PFSK-1 (cell line): ENCODE data around the gene NCOA7.

Experiments
- FOXP2 ChIP-seq: optimal IDR thresholded peaks from 2 replicates; pipeline ENCODE3; 2011; ENCODE audit warnings: borderline replicate concordance, control low read depth, inconsistent platforms; ENCODE audit not compliant: insufficient read depth; ENCODE audit errors: extremely low read length, extremely low read depth
- POLR2AphosphoS5 ChIP-seq: IDR thresholded peaks from 2 replicates; pipeline ENCODE4 v1.6.1; 2012; ENCODE audit warnings: low read depth, mild to moderate bottlenecking, control low read depth, low read length, moderate library complexity
- SIN3A ChIP-seq: IDR thresholded peaks from 2 replicates; pipeline ENCODE4 v1.6.1; 2012; ENCODE audit warnings: mild to moderate bottlenecking, low read length, moderate library complexity, borderline replicate concordance; ENCODE audit not compliant: insufficient read depth
- TAF1 ChIP-seq: IDR thresholded peaks from 2 replicates; pipeline ENCODE4 v1.6.1; 2012; ENCODE audit warnings: low read length, control low read depth, borderline replicate concordance; ENCODE audit not compliant: insufficient read depth
- TF ChIP-seq, protein P1 (sequence below), 2 experiments: IDR thresholded peaks; 2 replicates each; pipeline versions ENCODE4 v1.6.1 to v1.8.0; 2011 to 2012; ENCODE audit warnings: low read depth in 2 of 2, low read length in 2 of 2, control low read depth in 1 of 2, inconsistent platforms in 1 of 2, mild to moderate bottlenecking in 1 of 2, moderate library complexity in 1 of 2; ENCODE audit not compliant: insufficient read depth in 1 of 2

The NCOA7 gene

DNA sequence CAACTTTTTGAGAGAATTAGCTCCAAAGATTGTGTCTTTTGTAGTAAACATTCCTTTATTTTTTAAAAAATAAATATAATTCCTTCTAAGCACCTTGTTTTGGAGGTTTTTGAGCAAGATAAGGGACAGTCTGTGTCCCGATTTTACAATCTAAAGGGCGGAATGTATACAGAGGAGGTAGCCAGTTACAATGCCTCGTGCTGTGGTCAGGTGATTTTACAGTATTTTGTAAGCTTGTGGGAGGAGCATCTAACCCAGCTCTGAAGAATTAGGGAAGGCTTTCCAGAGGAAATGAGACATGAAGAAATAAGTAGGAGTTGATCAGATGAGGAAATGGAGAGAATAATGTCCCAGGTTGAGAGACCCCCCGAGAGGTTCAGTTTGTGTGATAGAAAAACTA, 167.1 kb downstream of the NCOA7 start:
- TF ChIP-seq, protein P1, sequence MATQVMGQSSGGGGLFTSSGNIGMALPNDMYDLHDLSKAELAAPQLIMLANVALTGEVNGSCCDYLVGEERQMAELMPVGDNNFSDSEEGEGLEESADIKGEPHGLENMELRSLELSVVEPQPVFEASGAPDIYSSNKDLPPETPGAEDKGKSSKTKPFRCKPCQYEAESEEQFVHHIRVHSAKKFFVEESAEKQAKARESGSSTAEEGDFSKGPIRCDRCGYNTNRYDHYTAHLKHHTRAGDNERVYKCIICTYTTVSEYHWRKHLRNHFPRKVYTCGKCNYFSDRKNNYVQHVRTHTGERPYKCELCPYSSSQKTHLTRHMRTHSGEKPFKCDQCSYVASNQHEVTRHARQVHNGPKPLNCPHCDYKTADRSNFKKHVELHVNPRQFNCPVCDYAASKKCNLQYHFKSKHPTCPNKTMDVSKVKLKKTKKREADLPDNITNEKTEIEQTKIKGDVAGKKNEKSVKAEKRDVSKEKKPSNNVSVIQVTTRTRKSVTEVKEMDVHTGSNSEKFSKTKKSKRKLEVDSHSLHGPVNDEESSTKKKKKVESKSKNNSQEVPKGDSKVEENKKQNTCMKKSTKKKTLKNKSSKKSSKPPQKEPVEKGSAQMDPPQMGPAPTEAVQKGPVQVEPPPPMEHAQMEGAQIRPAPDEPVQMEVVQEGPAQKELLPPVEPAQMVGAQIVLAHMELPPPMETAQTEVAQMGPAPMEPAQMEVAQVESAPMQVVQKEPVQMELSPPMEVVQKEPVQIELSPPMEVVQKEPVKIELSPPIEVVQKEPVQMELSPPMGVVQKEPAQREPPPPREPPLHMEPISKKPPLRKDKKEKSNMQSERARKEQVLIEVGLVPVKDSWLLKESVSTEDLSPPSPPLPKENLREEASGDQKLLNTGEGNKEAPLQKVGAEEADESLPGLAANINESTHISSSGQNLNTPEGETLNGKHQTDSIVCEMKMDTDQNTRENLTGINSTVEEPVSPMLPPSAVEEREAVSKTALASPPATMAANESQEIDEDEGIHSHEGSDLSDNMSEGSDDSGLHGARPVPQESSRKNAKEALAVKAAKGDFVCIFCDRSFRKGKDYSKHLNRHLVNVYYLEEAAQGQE (IDR thresholded peaks at IDR 0.05; ENCODE audit: insufficient read depth in 1 of 2, low read depth in 2 of 2, low read length in 2 of 2) = no peak
- no peak for TF ChIP-seq TAF1
- TF ChIP-seq FOXP2 = no peak
- TF ChIP-seq SIN3A = no peak
- no peak for TF ChIP-seq POLR2AphosphoS5

DNA sequence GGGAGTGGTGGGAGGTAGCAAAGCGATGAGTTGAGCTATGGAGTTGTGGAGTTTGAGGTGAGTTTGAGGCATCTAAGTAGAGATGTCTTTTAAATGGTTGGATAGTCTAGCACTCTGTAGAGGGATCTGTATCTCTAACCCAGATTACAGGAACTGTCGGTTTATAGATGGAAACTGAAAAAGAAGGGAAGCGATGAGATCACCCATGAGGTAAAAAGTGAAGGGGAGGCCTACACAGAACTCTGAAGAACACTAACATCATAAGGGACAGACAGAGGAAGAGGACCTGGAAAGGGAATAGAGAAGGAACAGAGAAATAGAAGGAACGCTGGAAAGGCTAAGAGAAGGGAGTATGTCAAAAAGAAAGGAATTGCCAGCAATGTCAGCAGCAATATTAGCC, 168.3 kb downstream of the NCOA7 start:
- TF ChIP-seq POLR2AphosphoS5 = no peak
- no peak for TF ChIP-seq FOXP2
- TF ChIP-seq, protein P1 (IDR thresholded peaks at IDR 0.05; ENCODE audit: insufficient read depth in 1 of 2, low read depth in 2 of 2, low read length in 2 of 2) = no peak
- no peak for TF ChIP-seq SIN3A
- no peak for TF ChIP-seq TAF1

DNA sequence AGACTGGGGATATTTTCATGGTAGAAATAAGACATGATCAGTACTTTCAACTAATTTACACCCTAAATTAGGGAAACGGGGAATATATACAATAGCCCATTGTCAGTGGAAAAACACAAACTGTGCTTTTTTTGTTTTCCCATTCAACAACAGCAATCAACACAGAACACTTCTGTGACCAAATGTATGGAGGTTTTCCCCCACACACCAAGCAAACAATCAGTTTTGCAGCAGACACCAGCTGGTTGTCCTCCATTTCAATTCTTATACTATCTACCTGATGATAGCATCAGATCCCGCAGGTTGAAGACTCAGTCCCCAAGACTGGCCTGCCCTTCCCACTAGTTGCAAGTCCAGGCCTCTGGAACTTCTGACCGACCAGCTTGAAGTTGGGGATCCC, 170.4 kb downstream of the NCOA7 start:
- TF ChIP-seq FOXP2 = no peak
- no peak for TF ChIP-seq SIN3A
- no peak for TF ChIP-seq POLR2AphosphoS5
- TF ChIP-seq, protein P1 (IDR thresholded peaks at IDR 0.05; ENCODE audit: insufficient read depth in 1 of 2, low read depth in 2 of 2, low read length in 2 of 2) = no peak
- TF ChIP-seq TAF1 = no peak

GRCh38 chr6:125962900-125963497, 172.2 kb downstream of the NCOA7 start:
- TF ChIP-seq TAF1 = no peak
- TF ChIP-seq, protein P1 (IDR thresholded peaks at IDR 0.05; ENCODE audit: insufficient read depth in 1 of 2, low read depth in 2 of 2, low read length in 2 of 2) = no peak
- TF ChIP-seq FOXP2 = no peak
- TF ChIP-seq POLR2AphosphoS5 = no peak
- no peak for TF ChIP-seq SIN3A

DNA sequence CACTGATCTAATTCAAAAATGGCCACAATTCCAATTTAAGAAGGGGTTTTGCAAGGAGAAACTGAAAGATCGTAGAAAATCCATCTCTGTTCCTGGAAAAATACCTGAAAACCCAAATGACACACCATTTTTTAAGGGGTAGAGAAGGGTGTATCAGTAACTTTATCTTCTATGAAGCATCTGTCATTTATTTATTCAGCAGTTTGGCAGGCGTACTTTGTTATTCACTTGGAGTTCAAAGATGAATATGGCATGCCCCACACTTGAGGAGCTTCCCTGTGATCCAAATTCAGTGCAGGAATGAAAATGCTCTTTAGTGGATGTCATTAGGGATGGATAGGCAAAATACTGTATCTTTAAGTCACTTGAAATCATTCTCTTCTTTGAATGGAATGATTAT, 173.1 kb downstream of the NCOA7 start:
- TF ChIP-seq FOXP2 (no peak), TAF1 (no peak), POLR2AphosphoS5 (no peak), SIN3A (no peak)
- TF ChIP-seq, protein P1 (IDR thresholded peaks at IDR 0.05; ENCODE audit: insufficient read depth in 1 of 2, low read depth in 2 of 2, low read length in 2 of 2) = no peak
